Sigmoid colon (tissue), 4 donors: Measurements from ENCODE around the gene NCSTN.

ENCODE experiments used
- POLR2A ChIP-seq, 2 donors: fragments of 450-650 bp; IDR thresholded peaks; one replicate each; pipeline ENCODE4 v1.6.1; 2016; ENCODE audit warnings: antibody characterized with exemption in 2 of 2, mild to moderate bottlenecking in 2 of 2, moderate library complexity in 2 of 2
- POLR2AphosphoS5 ChIP-seq, 4 donors: sonication (generic); formaldehyde crosslinking; IDR thresholded peaks; one replicate each; pipeline ENCODE4 v1.6.1; 2017; ENCODE audit warnings: antibody characterized with exemption in 4 of 4
- TF ChIP-seq, protein P1 (sequence below), 4 experiments: fragments of 450-650 bp in 3 of 4; fragments of 200-600 bp in 1 of 4; IDR thresholded peaks; one replicate each; pipeline ENCODE4 v1.5.1; 2016 to 2019; ENCODE audit warnings: antibody characterized with exemption in 4 of 4, mild to moderate bottlenecking in 3 of 4, moderate library complexity in 2 of 4

DNA sequence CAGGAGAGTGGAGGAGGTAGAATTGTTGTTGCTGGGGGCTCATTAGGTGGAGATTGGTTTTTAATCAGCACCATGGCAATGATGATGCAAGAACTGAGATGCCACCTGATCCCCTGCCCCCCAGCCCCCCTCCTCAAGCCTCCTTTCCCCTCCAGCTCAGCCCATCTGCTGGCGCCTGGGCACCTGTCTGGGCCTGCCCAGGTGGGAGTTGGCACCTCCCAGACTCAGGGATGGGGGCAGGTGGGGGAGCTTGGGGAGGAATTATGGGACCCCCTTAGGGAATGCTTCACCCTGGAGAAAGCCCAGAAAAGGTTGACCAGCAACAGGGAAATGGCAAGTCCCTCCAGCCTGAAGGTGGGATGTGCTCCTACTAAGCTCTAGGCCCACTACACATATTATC is 22.1 kb downstream of the NCSTN start:
- TF ChIP-seq, protein P1, sequence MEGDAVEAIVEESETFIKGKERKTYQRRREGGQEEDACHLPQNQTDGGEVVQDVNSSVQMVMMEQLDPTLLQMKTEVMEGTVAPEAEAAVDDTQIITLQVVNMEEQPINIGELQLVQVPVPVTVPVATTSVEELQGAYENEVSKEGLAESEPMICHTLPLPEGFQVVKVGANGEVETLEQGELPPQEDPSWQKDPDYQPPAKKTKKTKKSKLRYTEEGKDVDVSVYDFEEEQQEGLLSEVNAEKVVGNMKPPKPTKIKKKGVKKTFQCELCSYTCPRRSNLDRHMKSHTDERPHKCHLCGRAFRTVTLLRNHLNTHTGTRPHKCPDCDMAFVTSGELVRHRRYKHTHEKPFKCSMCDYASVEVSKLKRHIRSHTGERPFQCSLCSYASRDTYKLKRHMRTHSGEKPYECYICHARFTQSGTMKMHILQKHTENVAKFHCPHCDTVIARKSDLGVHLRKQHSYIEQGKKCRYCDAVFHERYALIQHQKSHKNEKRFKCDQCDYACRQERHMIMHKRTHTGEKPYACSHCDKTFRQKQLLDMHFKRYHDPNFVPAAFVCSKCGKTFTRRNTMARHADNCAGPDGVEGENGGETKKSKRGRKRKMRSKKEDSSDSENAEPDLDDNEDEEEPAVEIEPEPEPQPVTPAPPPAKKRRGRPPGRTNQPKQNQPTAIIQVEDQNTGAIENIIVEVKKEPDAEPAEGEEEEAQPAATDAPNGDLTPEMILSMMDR (IDR thresholded peaks at IDR 0.05), result no peak
- no peak for TF ChIP-seq POLR2AphosphoS5 (IDR thresholded peaks at IDR 0.05)
- no peak for TF ChIP-seq POLR2A (IDR thresholded peaks at IDR 0.05)
